Embryonic facial prominence (tissue), 1 donor: ENCODE data around the gene BEND7.

Experiments
- DNase-seq: peaks from one replicate; pipeline ENCODE4 v3.0.0-alpha.2; 2016; ENCODE audit errors: extremely low spot score

The BEND7 gene

DNA sequence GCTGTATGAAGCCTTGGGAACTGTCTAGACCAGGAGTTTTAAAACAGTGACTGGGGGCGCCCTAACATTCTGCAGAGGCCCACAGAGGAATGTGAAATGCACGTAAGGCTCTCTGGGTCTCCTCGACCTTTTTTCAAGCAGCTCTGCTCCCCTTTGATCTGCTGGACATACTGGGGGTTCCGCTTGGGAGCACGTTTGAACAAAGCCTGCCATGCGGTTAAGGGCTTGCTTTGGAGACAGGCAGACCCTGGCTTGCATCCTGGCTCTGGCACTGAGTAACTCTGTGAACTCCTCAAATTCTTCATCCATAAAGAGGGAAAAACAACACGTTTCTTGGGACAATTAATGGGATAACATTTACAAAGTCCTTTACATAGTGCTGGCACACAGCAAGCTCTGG is 7.8 kb downstream of the BEND7 start:
- DNase-seq, result no peak

DNA sequence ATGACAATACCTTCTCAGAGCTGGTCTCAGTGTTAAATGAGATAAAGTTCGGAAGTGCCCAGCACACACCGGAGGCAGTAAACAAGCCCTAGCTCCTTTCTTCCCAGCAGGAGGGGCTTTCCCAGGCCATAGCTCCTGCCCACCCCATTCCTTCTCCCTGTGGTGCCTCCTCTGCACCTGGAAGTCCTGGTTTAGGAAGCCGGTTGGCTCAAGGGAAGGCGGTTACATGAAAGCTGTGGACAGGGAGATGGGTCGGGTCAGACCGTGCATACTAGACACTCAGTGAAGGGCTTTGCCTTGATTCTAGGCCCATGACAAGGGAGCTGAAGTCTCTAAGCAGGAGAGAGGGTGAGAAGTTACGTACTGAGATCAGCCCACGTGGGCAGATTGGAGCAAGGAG is 8.6 kb downstream of the BEND7 start:
- no peak for DNase-seq

DNA sequence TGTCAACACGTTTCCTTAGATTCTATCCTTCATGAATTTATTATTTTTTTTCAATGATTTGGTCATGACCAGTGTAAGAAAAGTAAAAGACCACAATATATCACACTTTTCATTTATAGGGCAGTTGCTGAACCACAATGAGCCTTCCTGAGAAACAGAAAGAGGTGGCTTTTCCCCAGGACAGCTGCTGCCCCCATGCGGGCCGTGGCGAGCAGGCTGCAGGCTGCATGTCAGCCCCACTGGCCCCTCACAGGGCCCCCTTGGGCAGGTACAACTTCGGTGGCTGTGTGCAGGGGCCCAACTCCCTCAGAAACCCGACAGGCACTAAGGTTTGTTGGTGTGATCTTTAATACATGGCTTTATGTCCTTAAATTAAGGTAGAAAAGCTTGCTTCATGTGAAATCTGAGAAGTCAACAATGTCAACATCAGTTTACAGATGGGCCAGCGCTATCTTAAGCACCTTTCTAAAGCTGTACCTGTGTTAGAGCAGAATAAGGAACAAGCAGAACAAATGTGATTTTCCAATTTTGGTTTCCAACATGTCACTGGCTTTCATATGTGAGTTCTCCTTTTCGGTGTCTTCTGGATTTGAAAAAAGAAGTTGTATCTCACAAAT is 10.6 kb downstream of the BEND7 start:
- DNase-seq, result no peak

DNA sequence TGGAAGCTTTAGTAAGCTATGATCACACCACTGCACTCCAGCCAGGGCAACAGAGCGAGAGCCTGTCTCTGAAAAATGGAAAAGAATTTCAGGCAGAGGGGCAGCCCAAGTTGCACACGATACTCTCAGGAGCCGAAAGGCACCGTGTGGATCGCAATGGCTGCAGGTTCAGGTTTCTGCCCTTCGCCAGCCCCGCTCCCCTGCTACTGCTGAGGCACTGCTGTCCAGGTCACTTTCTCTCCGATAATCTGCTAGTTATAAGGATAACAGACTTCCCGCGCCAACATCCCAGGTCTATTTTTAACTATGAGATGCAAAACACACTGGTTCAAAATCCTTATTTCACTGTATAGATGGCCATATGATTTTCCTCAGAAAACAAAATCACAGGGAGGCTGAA is 11.1 kb downstream of the BEND7 start:
- no peak for DNase-seq

DNA sequence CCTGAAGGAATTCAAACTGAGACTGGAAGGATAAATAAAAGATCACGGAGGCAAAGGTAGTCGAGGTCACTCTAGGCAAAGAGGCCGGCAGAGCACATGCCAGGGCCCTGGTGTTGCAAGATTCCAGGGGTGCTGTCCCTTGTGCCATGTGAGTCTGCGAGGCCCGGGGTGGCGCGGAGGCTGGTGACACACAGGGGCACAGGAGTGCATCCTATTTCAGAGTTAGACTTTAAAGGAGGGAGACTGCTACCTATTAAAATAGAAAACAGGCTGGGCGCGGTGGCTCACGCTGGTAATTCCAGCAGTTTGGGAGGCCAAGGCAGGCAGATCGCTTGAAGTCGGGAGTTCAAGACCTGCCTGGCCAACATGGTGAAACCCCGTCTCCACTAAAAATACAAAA is 12.6 kb downstream of the BEND7 start:
- no peak for DNase-seq

DNA sequence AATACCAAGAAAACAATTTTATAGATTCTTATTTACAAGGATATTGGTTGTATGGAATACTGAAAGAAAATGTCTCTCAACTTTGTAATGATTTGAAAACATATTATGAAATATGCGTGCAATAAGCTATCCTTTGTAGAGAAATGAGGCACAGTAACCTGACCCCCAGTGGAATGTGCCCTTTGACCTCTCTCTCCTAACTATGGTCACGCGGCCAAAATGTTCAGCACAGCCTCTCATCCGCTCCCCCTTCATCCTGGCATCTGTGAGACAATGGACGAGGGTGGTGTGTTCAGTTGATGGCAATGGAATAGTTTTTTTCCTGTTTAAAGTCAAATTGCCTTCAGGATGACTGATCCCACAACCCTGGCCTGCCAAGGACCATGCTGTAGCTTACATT is 13.3 kb downstream of the BEND7 start:
- DNase-seq, result no peak

DNA sequence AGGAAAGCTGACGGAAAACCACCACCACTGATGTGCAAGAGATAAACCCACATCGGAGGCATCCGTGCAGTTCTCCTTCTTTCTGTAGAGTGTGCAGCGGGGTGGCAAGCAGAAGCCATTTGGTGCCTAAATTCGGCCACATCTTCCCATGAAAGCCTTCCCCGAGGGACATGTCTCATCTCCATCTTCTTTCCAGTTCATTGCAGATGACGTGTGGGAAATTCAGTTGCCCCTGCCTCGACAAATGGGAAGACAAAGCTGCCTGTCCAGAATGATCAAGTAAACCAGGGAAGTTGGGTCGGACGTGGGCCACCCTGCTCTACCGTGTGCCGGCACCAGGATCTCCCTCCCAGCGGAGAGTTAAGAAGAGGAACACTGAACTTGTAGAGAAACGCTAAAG is 14.5 kb downstream of the BEND7 start:
- DNase-seq, result no peak

DNA sequence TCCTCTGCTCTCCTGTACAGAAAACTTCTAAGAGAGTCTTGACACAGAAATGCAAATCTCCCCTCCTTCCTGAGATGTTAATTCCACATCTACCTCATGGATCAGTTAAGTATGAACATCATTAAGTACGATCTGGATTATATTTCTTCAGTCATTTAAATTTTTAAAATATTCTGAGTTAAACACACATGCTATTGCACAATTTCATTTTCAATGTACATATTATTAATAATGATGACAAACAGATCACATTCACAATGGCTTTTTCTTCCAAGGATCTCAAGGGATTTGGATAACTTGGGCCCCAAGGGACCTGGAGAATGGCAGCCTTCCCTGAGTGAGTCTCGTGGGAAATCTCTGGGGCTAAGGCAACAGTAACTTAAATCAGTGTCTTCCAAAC is 16.2 kb downstream of the BEND7 start:
- no peak for DNase-seq

DNA sequence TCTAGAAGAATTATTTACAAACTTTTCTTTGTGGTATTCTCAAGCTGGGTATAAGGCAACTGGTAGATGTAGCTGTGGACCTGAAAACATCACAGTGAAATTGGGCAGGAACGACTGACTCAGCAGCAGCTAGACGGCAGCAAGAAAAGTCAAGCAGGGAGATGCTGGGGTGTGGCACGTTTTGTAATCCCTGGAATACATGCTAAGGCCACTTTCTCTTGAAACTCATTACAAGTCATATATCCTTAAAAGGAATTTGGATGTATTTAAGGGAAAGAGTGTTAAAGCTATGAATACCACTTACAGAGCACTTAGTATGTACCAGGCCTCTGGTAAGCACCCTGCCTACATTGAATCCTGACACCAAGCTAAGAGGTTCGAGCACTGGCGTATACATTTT is 17.4 kb downstream of the BEND7 start:
- DNase-seq, result no peak

DNA sequence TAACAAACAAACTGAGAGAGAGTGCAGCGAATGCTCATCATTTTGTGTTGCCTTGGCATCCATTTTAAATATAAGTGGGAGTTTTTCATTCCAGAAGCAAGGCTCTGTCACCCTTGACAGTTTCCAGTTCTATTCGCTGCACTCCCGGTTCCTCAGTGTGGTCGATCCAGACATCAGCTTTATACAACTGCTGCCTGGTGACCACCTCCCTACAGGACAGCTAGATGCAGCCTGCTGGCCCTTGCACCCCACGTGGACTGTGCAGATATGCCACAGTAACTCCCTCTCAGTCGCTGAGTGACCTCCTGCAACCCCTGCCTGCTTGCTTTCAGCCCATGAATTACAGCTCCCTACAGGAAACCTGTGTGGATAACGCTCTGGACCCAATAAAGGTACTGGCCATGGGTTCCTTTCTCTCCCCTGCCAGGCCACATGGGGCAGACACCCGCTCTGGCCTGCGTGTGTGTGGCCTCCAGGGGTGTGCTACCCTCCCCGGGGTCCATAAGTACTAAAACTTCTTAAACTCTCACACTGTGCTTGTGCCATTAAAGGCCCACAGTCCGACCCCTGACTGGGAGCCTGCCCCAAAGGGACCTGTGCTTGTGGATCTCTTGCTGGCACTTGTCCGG is 23.6 kb downstream of the BEND7 start:
- no peak for DNase-seq

DNA sequence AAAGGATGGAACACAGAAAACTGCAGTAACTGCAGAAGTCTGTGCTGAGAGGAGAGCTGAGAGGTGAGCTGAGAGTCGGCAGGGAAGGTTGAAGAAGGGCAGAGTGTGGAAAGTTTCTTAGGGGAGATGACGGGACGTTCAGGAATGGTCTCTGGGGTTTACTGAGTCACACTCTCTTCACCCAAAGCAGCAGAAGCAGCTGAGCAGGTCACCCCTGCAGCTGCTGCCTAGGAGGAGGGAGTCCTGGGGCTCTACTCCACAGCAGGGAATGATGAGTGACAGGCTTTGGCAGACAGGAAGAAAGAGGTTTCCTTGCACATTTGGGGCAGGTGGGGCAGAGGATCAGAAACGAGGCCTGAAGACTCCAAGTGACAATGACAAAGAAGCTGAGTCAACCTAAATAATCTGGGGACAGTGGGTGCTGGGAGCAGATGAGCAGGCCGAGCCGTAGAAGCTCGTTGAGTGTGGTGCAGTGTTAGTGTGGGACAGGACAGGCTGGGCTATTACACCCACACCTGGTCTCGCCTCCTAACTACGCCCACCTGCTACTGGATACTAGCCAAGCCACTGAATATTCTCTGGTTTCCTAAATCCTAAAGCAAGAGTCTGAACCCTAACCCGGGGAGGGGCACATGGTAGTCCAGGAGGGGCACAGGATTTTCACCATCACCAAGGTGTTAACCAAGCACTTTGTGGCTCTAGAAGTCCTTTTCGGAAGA is 24.9 kb downstream of the BEND7 start:
- DNase-seq, result no peak

DNA sequence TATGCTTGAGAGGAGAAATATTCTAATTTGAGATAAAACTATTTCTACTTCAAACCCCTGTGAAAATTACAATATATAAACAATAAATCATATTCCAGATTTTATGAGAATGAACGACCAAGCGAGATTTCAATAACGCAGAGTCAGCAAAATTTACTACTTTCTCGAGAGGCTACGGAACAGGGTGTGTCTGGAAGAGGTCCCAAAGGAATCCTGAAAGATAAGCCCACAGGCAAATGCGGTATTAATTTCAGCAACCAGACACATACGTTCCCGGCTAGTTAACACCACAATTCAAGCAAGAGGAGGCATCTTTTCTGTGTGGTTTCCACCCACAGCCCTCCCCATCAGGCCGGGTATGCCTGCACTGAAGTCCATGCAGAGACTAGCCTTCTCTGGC is 26.4 kb downstream of the BEND7 start:
- DNase-seq, result no peak

DNA sequence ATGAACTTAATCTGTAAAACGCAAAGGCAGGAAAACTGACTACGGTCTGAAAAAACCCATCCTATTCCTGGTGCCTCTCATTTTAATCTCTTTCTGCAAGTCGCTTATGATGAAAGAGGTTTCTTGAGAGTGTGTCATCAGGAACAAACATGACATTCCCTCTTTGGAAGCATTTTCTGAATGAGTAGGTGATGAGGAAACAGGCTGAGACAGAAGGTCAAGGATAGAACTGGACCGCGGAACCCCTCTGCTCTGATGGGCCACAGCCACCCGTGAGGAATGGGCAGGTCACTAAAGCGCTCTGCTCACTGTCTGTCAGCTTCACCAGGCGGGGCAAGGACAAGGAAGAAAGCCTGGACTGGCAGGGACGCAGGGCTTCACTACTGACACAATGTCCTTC is 28.6 kb downstream of the BEND7 start:
- no peak for DNase-seq

DNA sequence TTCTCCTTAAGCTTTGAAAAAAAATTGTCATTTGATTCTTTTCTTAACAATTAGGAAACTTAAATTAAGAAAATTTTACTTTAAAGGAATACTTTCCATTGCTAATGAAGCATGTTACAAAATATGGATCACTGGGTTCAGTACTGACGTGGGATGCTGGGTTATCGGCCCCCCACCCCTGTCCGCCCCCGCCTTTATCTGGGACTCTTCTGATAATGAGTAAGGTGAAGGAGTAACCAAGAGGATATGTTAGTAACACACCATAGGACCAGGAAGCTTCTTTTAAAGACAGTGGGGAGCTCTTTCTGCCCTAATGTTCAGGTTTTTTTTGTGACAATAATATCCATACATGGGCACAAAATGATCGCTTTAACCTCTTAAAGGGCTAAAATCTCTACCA is 29.7 kb downstream of the BEND7 start:
- no peak for DNase-seq

DNA sequence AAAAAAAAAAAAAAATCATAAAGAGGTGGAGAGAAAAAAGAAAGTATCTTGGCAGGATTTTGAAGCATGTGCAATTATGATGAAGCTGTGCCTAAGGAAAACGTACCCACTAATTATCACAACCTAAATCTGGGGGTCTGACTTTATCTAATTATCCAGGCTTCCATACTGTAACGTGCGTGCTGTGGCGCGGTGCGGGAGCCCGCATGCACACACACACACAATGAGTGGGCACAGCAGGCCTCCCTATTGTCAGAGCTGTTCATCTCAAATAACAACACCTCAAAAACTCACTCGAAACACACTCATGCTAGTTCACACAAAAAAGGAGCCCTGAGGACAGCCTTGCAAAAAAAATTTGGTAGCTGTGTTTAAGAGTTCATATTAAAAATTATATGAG is 31.9 kb downstream of the BEND7 start:
- DNase-seq, result no peak

DNA sequence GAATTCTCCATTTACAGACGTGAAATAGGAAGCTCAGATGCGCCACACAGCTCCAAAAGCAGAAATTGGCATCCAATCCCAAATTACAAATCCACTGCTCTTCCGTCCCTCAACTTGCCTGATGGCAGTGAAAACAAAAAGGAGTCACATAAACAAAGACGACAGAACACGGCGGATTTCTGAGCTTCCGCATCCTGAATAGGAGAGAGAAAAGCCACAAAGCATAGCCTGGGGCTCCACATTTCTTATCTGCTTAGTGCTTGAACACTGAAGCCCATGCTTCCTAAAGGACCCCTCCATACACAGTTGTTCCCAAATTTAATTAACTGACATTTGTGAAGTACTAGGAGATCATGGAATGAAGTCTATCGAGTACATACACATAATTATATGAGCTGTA is 32.6 kb downstream of the BEND7 start:
- DNase-seq, result no peak

DNA sequence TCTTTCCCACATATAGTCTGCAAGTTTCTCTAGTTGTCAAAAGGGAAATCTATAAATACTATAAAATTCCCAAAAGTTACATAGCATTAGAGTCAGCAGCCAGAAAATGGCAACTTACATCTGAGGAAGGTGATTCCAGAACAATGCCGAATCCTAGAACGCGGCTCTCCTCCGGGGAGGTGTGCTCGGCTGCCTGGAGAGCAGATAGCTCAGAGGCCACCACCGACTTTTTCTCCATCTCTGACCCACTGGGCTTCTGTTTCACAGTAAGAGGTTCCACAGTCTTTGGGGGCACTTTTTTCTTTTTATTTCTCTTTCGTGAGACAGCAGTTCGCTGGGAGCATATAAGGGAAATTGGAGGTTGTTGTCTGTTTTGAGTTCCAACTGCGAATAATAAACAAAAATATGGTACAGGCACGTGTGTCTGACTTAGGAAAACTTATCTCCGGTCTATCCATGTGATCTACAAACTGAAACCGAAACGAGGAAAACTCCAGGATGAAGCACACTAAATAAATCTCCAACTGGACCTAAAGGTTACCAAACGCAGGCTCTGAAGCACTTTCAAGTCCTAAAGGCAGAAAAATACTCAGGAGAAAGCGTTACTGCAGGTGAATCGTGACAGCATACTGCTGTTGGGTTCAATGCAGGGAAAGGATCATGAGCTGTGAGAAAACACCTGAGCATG is 36.2 kb downstream of the BEND7 start:
- no peak for DNase-seq

DNA sequence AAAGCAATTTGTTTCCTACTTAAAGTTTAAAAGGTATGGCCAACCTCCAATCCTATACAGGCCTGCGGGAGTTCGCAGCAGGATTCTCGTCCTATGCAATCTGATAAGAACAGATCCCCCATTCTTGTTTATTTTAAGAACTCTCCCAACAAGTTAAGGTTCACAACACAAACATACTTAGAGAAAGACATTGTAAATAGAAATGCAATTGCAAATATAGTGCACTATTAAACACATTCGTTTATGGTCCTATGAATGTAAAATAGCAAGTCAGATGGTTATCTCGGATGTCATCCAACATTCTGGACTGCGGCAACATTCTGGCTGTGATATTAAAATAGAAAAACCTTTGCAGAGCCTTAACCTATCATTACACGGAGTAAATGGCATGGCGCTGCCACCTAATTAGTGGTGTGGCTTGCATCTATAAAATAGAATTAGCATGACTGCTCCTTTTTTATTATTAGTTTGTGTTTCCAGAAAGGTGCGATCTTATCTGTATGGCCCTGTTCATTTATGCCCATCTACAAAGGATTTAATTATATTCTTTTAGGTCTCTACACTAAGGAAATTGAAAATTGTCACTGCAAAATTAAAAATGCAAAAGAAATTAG is 37.0 kb downstream of the BEND7 start:
- no peak for DNase-seq

DNA sequence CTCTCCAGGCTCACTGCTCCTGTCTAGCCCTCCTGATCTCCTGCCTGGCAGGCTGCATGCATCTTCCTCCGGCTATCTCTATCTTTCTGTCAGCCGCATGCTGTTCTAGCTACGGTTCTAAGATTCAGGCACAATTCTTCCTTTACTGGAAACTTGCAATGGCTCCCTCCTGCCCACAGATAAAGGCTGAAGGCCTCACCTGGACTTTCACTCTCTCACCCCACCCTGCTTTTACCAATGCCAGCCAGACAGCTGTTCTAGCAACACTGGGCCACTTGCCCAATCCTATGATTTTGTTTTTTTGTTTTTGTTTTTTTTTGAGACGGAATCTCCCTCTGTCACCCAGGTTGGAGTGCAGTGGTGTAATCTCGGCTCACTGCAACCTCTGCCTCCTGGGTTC is 38.3 kb downstream of the BEND7 start:
- DNase-seq, result no peak

DNA sequence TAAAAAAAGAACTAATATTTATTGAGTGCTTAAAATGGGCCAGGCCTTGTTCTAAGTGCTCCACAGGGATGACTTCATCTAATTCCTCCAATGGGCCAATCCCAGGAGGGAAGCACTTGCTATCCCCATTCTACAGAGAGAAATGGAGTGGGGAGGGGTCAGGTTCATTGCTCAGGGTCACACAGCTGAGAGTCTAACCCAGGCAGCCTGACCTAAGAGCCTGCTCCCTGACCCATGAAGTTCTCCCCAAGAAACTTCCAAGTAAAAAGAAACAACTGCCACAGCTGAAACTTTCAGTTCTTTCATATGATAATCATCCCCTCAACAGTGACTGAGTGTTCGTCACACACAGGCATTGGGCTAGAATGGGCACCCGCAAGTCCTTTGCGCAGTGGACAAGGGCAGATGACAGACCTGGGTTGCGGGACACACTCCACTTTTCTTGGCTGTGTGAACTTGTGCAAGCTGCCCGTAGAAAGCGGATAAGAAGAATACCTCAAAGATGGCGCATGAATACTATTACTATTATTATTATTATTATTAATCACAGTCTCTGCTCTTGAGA is 39.7 kb downstream of the BEND7 start:
- no peak for DNase-seq

DNA sequence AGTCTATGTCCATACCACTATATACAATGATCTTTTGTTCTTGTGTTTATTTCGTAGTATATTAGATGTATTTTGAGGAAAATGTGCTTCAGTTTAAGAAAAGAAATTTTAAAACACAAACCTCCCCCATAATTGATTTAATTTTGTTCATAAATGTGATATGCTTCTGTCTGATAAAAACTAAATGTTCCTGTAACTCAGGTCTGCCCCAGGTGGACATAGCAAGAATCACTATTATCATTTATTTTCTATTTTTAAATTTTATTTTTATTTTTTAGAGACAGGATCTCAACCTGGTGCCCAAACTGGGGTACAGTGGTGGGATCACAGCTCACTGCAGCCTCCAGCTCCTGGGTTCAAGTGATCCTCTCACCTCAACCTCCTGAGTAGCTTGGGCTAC is 43.2 kb downstream of the BEND7 start:
- DNase-seq, result no peak

DNA sequence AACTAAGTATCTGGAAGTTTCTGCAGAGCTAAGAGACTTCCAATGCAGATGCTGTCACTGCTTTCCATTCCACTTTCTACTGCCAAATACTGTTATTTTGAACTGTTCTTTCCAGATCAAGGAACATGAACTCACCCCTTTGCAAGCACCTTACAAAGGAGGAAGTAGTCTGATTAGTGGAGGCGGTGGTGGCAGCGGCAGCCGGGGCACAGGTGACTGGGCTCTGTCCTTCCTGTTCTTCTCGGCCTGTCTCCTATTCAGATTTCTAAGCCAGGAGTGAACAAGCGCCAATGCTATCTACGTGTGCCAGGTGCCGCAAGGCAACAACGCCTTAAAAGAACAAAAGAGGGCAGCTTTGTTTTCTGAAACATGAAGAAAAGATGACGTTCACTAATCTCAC is 44.9 kb downstream of the BEND7 start:
- DNase-seq, result no peak
